GM10266 (cell line): Measurements from ENCODE around the gene TMEM116.
"Not testable (repeated sequence)": the region's sequence is repeated elsewhere in the genome, so short reads cannot be mapped to it uniquely, and the experiment has no call there.

Experiments used
- DNase-seq: peaks from one replicate; pipeline ENCODE4 v3.0.0; 2012; ENCODE audit errors: extremely low spot score
- CTCF ChIP-seq: IDR thresholded peaks from 2 replicates; pipeline ENCODE4 v1.5.1; 2012; ENCODE audit warnings: mild to moderate bottlenecking, low read depth; ENCODE audit not compliant: control insufficient read depth, insufficient read depth; ENCODE audit errors: missing control alignments

TMEM116 gene

GRCh38 chr12:112008918-112009317 lies 4.0 kb downstream of the TMEM116 start:
- no peak for DNase-seq
- no peak for TF ChIP-seq CTCF

DNA sequence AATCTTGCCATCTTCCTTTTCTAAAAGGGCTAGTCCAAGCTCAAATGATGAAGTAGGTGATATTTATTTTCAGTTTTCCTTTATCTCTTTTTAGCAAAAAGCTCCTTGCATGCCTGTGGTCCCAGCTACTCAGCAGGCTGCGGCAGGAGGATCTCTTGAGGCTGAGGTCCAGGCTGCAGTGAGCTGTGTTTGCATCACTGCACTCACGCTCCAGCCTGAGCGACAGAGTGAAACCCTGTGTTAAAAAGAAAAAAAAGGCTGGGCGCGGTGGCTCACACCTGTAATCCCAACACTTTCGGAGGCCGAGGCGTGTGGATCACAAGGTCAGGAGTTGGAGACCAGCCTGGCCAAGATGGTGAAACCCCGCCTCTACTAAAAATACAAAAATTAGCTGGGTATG lies 5.0 kb downstream of the TMEM116 start:
- no peak for DNase-seq
- no peak for TF ChIP-seq CTCF

GRCh38 chr12:112005419-112006395 lies 7.3 kb downstream of the TMEM116 start:
- no peak for DNase-seq
- no peak for TF ChIP-seq CTCF

DNA sequence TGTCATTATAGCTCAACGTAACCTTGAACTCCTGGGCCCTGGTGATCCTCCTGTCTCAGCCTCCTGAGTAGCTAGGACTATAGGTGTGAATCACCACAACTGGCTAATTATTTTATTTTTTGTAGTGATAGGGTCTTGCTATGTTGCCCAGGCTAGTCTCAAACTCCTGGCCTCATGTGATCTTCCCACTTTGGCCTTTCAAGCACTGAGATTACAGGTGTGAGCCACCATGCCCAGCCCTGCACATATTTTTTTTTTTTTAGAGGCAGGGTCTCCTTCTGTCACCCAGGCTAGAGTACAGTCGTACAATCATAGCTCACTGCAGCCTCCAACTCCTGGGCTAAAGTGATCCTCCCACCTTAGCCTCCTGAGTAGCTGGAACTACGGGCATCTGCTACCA lies 8.9 kb downstream of the TMEM116 start:
- DNase-seq = no peak
- no peak for TF ChIP-seq CTCF

DNA sequence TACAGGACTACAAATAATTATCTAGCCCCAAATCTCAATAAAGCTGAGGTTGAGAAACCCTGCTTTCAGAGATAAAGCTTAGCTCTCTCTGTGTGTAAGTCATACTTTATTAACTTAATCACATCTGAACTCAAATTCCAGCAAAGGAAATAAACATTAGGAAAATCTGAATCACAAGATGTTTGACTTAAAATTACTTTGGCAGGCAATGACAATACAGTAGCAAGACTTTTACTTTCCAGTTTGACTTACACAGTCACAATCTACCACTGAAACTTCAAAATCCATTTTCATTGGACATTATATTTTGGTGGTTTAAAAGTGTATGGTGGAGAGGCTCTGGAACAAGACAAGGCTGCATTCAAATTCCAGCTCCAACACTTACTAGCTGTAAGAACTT lies 11.4 kb downstream of the TMEM116 start:
- DNase-seq = no peak
- no peak for TF ChIP-seq CTCF

- TF ChIP-seq CTCF = no peak
- no peak for DNase-seq
Measured at GRCh38 chr12:112000820-112001219, 12.1 kb downstream of the TMEM116 start.

DNA sequence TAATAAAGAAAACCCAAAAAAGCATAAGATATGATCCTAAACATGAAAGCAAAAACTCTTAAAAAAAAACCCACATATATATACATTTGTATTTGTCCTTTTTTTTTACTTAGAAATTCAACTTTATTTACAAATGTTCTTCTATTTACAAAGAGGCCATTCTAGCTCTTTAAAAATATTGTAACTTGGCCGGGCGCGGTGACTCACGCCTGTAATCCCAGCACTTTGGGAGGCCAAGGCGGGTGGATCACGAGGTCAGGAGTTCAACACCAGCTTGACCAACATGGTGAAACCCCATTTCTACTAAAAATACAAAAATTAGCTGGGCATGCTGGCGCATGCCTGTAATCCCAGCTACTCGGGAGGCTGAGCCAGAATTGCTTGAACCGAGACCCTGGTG lies 13.8 kb downstream of the TMEM116 start:
- DNase-seq = not testable (repeated sequence)

- DNase-seq = no peak
- TF ChIP-seq CTCF = no peak
Measured at GRCh38 chr12:111998015-111998414, 14.9 kb downstream of the TMEM116 start.
